ENCODE measurements around the gene GOLGA6L2.

GRCh38 chr15:23422099-23422945 lies 24.7 kb downstream of the GOLGA6L2 start:
- TF ChIP-seq CTCF (conservative IDR thresholded peaks at IDR 0.05 in 1 of 2, IDR thresholded peaks at IDR 0.05 in 1 of 2; ENCODE audit: extremely low read depth in 1 of 2, insufficient read depth in 1 of 2, low read depth in 1 of 2, low read length in 2 of 2), result no peak
- no peak for TF ChIP-seq EZH2 (IDR thresholded peaks at IDR 0.05; ENCODE audit: borderline replicate concordance, low read length)
